Medulla oblongata (tissue), 1 donor: ENCODE measurements around the gene CCNA2.

Experiments
- DNase-seq: peaks from one replicate; pipeline ENCODE4 v3.0.0-alpha.2; 2015; ENCODE audit errors: extremely low spot score

Gene CCNA2

GRCh38 chr4:121823505-121824170 lies at the start of gene CCNA2:
Gene CCNA2, minus strand, starts transcription at chr4:121823883. Its CDS starts 255 bp downstream, at chr4:121823628.
- peak; percentile 98 for DNase-seq

GRCh38 chr4:121869841-121870822 lies 46.4 kb upstream of the CCNA2 start, which contains the start of gene BBS7:
Gene BBS7, minus strand, starts transcription at chr4:121870474. Its CDS starts 161 bp downstream, at chr4:121870313.
- DNase-seq, result peak; percentile 98

GRCh38 chr4:121863799-121864198 lies 40.1 kb upstream of the CCNA2 start:
- no peak for DNase-seq

GRCh38 chr4:121861426-121861825 lies 37.7 kb upstream of the CCNA2 start:
- DNase-seq, result no peak

- no peak for DNase-seq
Measured at GRCh38 chr4:121860121-121860520, 36.4 kb upstream of the CCNA2 start.

- DNase-seq, result no peak
Measured at GRCh38 chr4:121851354-121851753, 27.7 kb upstream of the CCNA2 start.

- no peak for DNase-seq
Measured at GRCh38 chr4:121846662-121847061, 23.0 kb upstream of the CCNA2 start.

GRCh38 chr4:121842862-121843261 lies 19.2 kb upstream of the CCNA2 start:
- DNase-seq, result no peak

GRCh38 chr4:121838136-121838535 lies 14.5 kb upstream of the CCNA2 start:
- DNase-seq, result no peak

- no peak for DNase-seq
Measured at GRCh38 chr4:121829511-121829910, 5.8 kb upstream of the CCNA2 start.

GRCh38 chr4:121827853-121828252 lies 4.2 kb upstream of the CCNA2 start:
- DNase-seq, result no peak

- DNase-seq, result peak; percentile 15
Measured at GRCh38 chr4:121824950-121825349, 1.3 kb upstream of the CCNA2 start.

GRCh38 chr4:121824171-121824527 lies 466 bp upstream of the CCNA2 start:
- no peak for DNase-seq

GRCh38 chr4:121822796-121823504 lies 733 bp downstream of the CCNA2 start:
- DNase-seq, result no peak

- no peak for DNase-seq
Measured at GRCh38 chr4:121822047-121822446, 1.6 kb downstream of the CCNA2 start.

- no peak for DNase-seq
Measured at GRCh38 chr4:121819216-121819965, 4.3 kb downstream of the CCNA2 start.

GRCh38 chr4:121818215-121818614 lies 5.5 kb downstream of the CCNA2 start:
- DNase-seq, result no peak

- no peak for DNase-seq
Measured at GRCh38 chr4:121817701-121818100, 6.0 kb downstream of the CCNA2 start.

GRCh38 chr4:121817006-121817405 lies 6.7 kb downstream of the CCNA2 start:
- DNase-seq, result no peak

- no peak for DNase-seq
Measured at GRCh38 chr4:121814756-121815155, 8.9 kb downstream of the CCNA2 start.

- no peak for DNase-seq
Measured at GRCh38 chr4:121811122-121811521, 12.6 kb downstream of the CCNA2 start.
